ENCODE data around the gene ST8SIA4.
"Not testable (repeated sequence)": the region's sequence is repeated elsewhere in the genome, so short reads cannot be mapped to it uniquely, and the experiment has no call there.

The ST8SIA4 gene

GRCh38 chr5:100787648-100788047, 115.4 kb downstream of the ST8SIA4 start:
- TF ChIP-seq, protein P1, sequence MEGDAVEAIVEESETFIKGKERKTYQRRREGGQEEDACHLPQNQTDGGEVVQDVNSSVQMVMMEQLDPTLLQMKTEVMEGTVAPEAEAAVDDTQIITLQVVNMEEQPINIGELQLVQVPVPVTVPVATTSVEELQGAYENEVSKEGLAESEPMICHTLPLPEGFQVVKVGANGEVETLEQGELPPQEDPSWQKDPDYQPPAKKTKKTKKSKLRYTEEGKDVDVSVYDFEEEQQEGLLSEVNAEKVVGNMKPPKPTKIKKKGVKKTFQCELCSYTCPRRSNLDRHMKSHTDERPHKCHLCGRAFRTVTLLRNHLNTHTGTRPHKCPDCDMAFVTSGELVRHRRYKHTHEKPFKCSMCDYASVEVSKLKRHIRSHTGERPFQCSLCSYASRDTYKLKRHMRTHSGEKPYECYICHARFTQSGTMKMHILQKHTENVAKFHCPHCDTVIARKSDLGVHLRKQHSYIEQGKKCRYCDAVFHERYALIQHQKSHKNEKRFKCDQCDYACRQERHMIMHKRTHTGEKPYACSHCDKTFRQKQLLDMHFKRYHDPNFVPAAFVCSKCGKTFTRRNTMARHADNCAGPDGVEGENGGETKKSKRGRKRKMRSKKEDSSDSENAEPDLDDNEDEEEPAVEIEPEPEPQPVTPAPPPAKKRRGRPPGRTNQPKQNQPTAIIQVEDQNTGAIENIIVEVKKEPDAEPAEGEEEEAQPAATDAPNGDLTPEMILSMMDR (IDR thresholded peaks at IDR 0.05; ENCODE audit: extremely low read depth, missing control alignments): no peak

DNA sequence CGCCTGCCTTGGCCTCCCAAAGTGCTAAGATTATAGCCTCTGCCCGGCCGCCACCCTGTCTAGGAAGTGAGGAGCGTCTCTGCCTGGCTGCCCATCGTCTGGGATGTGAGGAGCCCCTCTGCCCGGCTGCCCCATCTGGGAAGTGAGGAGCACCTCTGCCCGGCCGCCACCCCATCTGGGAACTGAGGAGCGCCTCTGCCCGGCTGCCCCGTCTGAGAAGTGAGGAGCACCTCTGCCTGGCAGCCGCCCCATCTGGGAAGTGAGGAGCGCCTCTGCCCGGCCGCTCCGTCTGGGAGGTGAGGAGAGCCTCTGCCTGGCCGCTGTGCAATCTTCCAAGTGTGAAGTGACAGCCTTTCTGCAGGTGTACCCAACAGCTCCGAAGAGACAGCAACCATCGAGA, 117.5 kb downstream of the ST8SIA4 start:
- not testable (repeated sequence) for DNase-seq (ENCODE audit: low spot score)

More at GRCh38 chr5:100787648-100788047, 115.4 kb downstream of the ST8SIA4 start:
- DNase-seq (ENCODE audit: low spot score): no peak

GRCh38 chr5:100780376-100780870, 122.7 kb downstream of the ST8SIA4 start:
- peak; percentile 49 for DNase-seq (ENCODE audit: low spot score)
- TF ChIP-seq, protein P1 (IDR thresholded peaks at IDR 0.05; ENCODE audit: extremely low read depth, missing control alignments): no peak

DNA sequence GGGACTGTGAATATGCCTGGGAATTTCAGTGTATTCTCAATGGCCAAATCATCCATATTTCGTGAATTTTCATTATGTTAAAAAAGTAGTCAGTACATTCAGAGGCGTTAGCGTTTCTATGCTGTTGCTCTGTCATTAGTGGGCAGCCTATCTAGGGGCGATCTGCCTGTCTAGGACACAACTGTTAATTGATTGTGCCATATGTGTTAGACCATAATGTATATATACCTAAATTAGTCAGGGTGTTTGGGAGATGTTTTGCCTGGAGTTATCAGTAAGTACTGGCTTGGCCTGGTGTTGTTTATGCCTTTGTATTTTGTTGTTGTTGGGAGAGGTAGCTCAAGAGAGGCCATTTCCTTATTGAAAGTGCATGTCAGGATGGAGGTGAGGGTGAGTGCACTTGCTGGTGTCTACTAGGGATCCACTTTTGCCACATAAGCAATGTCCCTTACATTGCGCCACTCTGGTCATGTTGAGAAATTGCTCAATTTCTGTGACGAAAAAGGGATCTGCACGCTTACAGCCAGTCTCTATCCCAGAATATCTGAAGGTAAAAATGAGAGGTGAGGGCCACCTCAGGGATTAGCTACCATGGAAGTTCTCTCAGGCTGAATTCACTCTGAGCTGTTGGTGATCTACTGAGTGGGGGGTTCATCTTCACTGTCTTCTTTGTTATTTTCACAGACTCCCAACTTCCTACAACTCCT, 123.3 kb downstream of the ST8SIA4 start:
- DNase-seq (ENCODE audit: low spot score): no peak

GRCh38 chr5:100777680-100778300, 125.3 kb downstream of the ST8SIA4 start:
- TF ChIP-seq, protein P1 (IDR thresholded peaks at IDR 0.05; ENCODE audit: extremely low read depth, missing control alignments): no peak
- peak; percentile 36 for DNase-seq (ENCODE audit: low spot score)

More for the DNA sequence above, 123.3 kb downstream of the ST8SIA4 start:
- TF ChIP-seq, protein P1 (IDR thresholded peaks at IDR 0.05; ENCODE audit: extremely low read depth, missing control alignments): no peak

GRCh38 chr5:100775533-100775855, 127.6 kb downstream of the ST8SIA4 start:
- DNase-seq (ENCODE audit: low spot score): no peak
- TF ChIP-seq, protein P1 (IDR thresholded peaks at IDR 0.05; ENCODE audit: extremely low read depth, missing control alignments): no peak

DNA sequence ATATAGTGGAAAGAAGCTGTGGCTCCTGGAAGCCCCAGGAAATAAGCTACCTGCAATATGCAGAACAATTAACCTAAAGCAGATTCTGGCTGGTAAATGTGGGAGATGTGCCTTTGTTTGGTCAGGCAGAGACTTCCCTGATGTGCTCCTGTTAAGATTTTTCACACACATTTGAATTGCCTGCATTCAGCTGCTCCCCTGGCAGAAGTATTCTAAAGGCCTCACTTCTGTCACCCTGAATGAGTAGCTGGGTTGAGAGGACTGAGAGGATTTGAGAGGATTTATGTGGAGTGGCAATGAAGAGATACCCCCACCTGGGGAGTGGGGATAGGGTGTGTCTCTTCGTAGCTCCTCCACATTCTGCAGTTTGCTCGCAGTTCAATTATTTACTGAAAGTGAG, 130.5 kb downstream of the ST8SIA4 start:
- TF ChIP-seq, protein P1 (IDR thresholded peaks at IDR 0.05; ENCODE audit: extremely low read depth, missing control alignments): no peak
- DNase-seq (ENCODE audit: low spot score): no peak
